CD8-positive, alpha-beta memory T cell (primary cell): Measurements from ENCODE around the gene TFEB. TPM values are rescaled to one million over a fixed set of nuclear protein-coding genes. Genes with fewer than 3 reads are reported as not detected.

Source experiments
- CTCF ChIA-PET: fragments of 350-600 bp; sonication (Branson Sonifier 250); formaldehyde crosslinking; loops from one replicate; lab custom pipeline; 2021; ENCODE audit warnings: antibody characterized with exemption; lab: Charles Lee
- POLR2A ChIA-PET: fragments of 350-600 bp; sonication (Branson Sonifier 250); formaldehyde crosslinking; loops from one replicate; lab custom pipeline; 2021; ENCODE audit warnings: antibody characterized with exemption; lab: Charles Lee
- DNase-seq, 5 donors: peaks; one replicate each; pipeline versions ENCODE4 v3.0.0 to v3.0.0-alpha.2; 2020 to 2022; ENCODE audit warnings: mixed read lengths in 1 of 5
- H3K27ac ChIP-seq: one replicate; pipeline ENCODE4 v1.7.0; 2013; ENCODE audit warnings: low read depth, mild to moderate bottlenecking, low read length, moderate library complexity
- H3K27me3 ChIP-seq: 2 replicates; pipeline ENCODE4 v1.7.0; 2013; ENCODE audit warnings: low read length, mild to moderate bottlenecking; ENCODE audit not compliant: insufficient read depth, poor library complexity, severe bottlenecking
- H3K36me3 ChIP-seq: 2 replicates; pipeline ENCODE4 v1.7.0; 2013; ENCODE audit warnings: mild to moderate bottlenecking, low read length, moderate library complexity; ENCODE audit not compliant: insufficient read depth
- H3K4me1 ChIP-seq: 2 replicates; pipeline ENCODE4 v1.7.0; 2013; ENCODE audit warnings: mild to moderate bottlenecking, low read length, moderate library complexity; ENCODE audit not compliant: insufficient read depth
- H3K4me3 ChIP-seq: 2 replicates; pipeline ENCODE4 v1.7.0; 2013; ENCODE audit warnings: mild to moderate bottlenecking, low read length
- H3K9me3 ChIP-seq: 2 replicates; pipeline ENCODE4 v1.7.0; 2013; ENCODE audit warnings: mild to moderate bottlenecking, low read length
- H3K27ac Mint-ChIP-seq, 8 donors: one replicate each; pipeline ENCODE4 v1.8.0; 2020 to 2021; ENCODE audit warnings: mixed read lengths in 8 of 8, mild to moderate bottlenecking in 6 of 8, inconsistent platforms in 3 of 8, moderate library complexity in 3 of 8
- H3K27me3 Mint-ChIP-seq, 2 donors: one replicate each; pipeline ENCODE4 v1.8.0; 2020 to 2021; ENCODE audit warnings: mixed read lengths in 2 of 2, mild to moderate bottlenecking in 1 of 2, moderate library complexity in 1 of 2
- H3K36me3 Mint-ChIP-seq, 3 donors: one replicate each; pipeline ENCODE4 v1.8.0; 2020 to 2021; ENCODE audit warnings: mixed read lengths in 3 of 3, inconsistent platforms in 1 of 3, mild to moderate bottlenecking in 1 of 3
- H3K4me1 Mint-ChIP-seq, 3 donors: one replicate each; pipeline ENCODE4 v1.8.0; 2020 to 2021; ENCODE audit warnings: mixed read lengths in 3 of 3, inconsistent platforms in 1 of 3, mild to moderate bottlenecking in 1 of 3
- H3K4me3 Mint-ChIP-seq, 7 donors: one replicate each; pipeline ENCODE4 v1.8.0; 2020 to 2021; ENCODE audit warnings: mixed read lengths in 7 of 7, mild to moderate bottlenecking in 6 of 7, moderate library complexity in 4 of 7, inconsistent platforms in 2 of 7
- H3K9me3 Mint-ChIP-seq, 5 donors: one replicate each; pipeline ENCODE4 v1.8.0; 2020 to 2022; ENCODE audit warnings: mixed read lengths in 5 of 5, mild to moderate bottlenecking in 3 of 5, moderate library complexity in 2 of 5, inconsistent platforms in 1 of 5
- polyA plus RNA-seq: library from polyadenylated mRNA; unstranded; fragments of 300-500 nt; fragmentation: Illumina TruSeq; gene quantifications from one replicate; pipeline ENCODE4 v1.2.3, GENCODE V29; 2021
- total RNA-seq, 2 experiments: library from RNA; stranded (reverse); gene quantifications; one replicate each; pipeline ENCODE4 v1.2.3, GENCODE V29; 2021

TFEB gene
- total and polyA plus RNA-seq, 3 experiments from 2014 or later: 12.0 to 18.8 (median 12.5) TPM

GRCh38 chr6:41641352-41641925 is 94.0 kb downstream of the TFEB start:
- peak overlapping the region in 1 of 8 donors; percentile 47 for H3K27ac Mint-ChIP-seq
- peaks cover 4% of the 10 kb centered on the region for H3K4me1 ChIP-seq
- POLR2A ChIA-PET: no interaction called here
- peaks cover 20 to 64% of the 10 kb centered on the region in 2 donors for H3K27me3 Mint-ChIP-seq
- H3K9me3 ChIP-seq: no peaks in the 10 kb centered on the region
- H3K4me3 ChIP-seq: no peak overlapping the region
- no peaks in the 10 kb centered on the region for H3K36me3 Mint-ChIP-seq
- no peak overlapping the region for H3K4me3 Mint-ChIP-seq
- no peak overlapping the region for H3K27ac ChIP-seq
- DNase-seq: no peak
- H3K9me3 Mint-ChIP-seq: peaks cover 0 to 1% (median 0%) of the 10 kb centered on the region in 5 donors
- peaks cover 0 to 11% (median 10%) of the 10 kb centered on the region in 3 donors for H3K4me1 Mint-ChIP-seq
- CTCF ChIA-PET: no interaction called here
- H3K27me3 ChIP-seq: peaks cover 23% of the 10 kb centered on the region
- no peaks in the 10 kb centered on the region for H3K36me3 ChIP-seq

- Mint-ChIP-seq H3K9me3 (peaks cover 0 to 1% (median 0%) of the 10 kb centered on the region in 5 donors), H3K4me1 (peaks cover 0 to 11% (median 10%) of the 10 kb centered on the region in 3 donors), H3K4me3 (peak overlapping the region in 1 of 7 donors; percentile 44), H3K27ac (no peak overlapping the region), H3K27me3 (peaks cover 28 to 64% of the 10 kb centered on the region in 2 donors), H3K36me3 (no peaks in the 10 kb centered on the region)
- H3K9me3 ChIP-seq: no peaks in the 10 kb centered on the region
- no peak overlapping the region for H3K27ac ChIP-seq
- ChIA-PET CTCF (no interaction called here), POLR2A (no interaction called here)
- H3K36me3 ChIP-seq: no peaks in the 10 kb centered on the region
- DNase-seq: no peak
- peaks cover 23% of the 10 kb centered on the region for H3K27me3 ChIP-seq
- peaks cover 4% of the 10 kb centered on the region for H3K4me1 ChIP-seq
- no peak overlapping the region for H3K4me3 ChIP-seq
Observed at GRCh38 chr6:41640426-41640825, 95.0 kb downstream of the TFEB start.

DNA sequence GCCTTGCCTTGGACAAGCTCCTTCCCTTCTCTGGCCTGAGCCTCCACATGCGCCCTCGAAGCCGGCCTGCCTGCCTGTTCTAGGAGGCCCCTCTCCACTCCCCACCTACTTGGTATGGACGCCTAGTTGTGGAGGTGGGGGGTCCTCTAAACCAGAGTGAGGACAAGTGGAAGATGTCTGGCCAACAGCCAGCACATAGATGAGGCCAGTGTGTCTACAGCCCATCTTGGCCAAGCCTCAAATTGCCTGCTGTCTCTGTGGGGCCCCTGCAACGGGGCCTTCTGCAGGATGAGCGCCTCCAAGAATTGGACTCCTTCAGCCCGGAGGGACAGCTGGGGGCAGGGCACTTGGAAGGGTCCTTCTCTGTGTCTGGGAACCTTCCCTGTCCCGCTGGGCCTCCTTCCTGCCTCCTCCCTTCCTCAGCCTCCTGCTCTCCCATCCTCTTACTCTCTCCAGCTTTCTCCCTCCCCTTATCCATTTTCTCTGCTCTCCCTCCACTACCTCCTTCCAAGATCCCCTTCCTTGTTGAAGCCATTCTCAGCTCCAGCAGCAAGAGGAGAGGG is 95.5 kb downstream of the TFEB start:
- no peak overlapping the region for H3K27ac ChIP-seq
- peaks cover 4% of the 10 kb centered on the region for H3K4me1 ChIP-seq
- no peaks in the 10 kb centered on the region for H3K9me3 ChIP-seq
- Mint-ChIP-seq H3K4me3 (peak overlapping the region in 4 of 7 donors; percentile 4 to 63 (median 50)), H3K27ac (no peak overlapping the region), H3K36me3 (no peaks in the 10 kb centered on the region), H3K4me1 (peaks cover 0 to 11% (median 10%) of the 10 kb centered on the region in 3 donors), H3K9me3 (peaks cover 0 to 1% (median 0%) of the 10 kb centered on the region in 5 donors), H3K27me3 (peaks cover 32 to 67% of the 10 kb centered on the region in 2 donors)
- H3K27me3 ChIP-seq: peaks cover 23% of the 10 kb centered on the region
- H3K4me3 ChIP-seq: no peak overlapping the region
- H3K36me3 ChIP-seq: no peaks in the 10 kb centered on the region
- CTCF ChIA-PET: no interaction called here
- POLR2A ChIA-PET: no interaction called here
- DNase-seq: no peak

DNA sequence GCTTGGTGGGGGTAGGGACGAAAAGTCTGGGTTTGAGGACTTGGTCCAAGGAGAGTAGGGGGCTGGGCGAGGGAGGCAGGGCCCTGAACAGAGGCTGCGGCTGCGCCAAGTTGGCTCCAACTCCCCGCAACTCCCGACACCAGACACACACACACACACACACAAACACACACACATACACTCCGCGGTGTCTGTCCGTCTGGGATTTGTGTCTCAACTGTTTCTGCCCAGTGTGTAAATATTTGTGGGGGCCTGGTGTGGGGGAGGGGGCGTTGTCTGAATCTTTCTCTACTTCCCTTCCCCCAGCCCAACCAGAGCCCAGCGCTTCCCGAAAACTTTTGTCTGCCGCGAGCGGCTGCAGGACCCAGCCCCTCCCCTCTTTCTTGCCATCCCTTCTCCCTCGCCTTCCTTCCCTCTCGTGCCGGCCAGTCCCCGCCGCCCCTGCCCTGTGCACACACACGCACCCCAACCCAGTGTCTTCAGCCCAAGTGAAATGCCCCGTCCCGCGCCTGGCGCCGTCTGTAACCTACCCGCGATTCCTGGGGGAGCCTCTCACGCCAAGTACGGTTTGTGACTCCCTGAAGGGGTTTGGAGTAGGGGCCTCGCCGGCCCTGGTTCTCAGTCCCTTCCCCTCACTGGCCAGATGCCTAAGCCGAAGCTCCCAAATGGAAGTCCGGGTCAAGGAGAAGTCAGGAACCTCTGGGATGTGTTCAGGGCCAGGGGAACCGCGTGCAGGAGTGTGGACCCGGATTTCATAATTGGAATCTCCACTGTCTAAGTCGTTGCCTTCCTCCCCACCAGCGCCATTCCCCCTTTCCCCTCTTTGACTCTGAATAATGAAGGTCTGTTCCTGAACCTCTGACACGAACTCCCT is 96.2 kb downstream of the TFEB start:
- H3K9me3 Mint-ChIP-seq: peaks cover 0 to 1% (median 0%) of the 10 kb centered on the region in 5 donors
- ChIA-PET CTCF (no interaction called here), POLR2A (no interaction called here)
- no peak overlapping the region for H3K27ac Mint-ChIP-seq
- Histone ChIP-seq H3K4me3 (no peak overlapping the region), H3K4me1 (peaks cover 4% of the 10 kb centered on the region), H3K9me3 (no peaks in the 10 kb centered on the region), H3K36me3 (no peaks in the 10 kb centered on the region), H3K27me3 (peaks cover 23% of the 10 kb centered on the region), H3K27ac (no peak overlapping the region)
- DNase-seq: no peak
- no peaks in the 10 kb centered on the region for H3K36me3 Mint-ChIP-seq
- H3K27me3 Mint-ChIP-seq: peaks cover 32 to 74% of the 10 kb centered on the region in 2 donors
- peak overlapping the region in 4 of 7 donors; percentile 8 to 63 (median 50) for H3K4me3 Mint-ChIP-seq
- peaks cover 0 to 11% (median 10%) of the 10 kb centered on the region in 3 donors for H3K4me1 Mint-ChIP-seq

- Histone ChIP-seq H3K9me3 (no peaks in the 10 kb centered on the region), H3K36me3 (no peaks in the 10 kb centered on the region), H3K4me3 (no peak within 1 kb of the TSS), H3K27me3 (peaks cover 23% of the 10 kb centered on the region), H3K27ac (no peak within 1 kb of the TSS), H3K4me1 (peaks cover 4% of the 10 kb centered on the region)
- H3K27me3 Mint-ChIP-seq: peaks cover 30 to 76% of the 10 kb centered on the region in 2 donors
- H3K4me1 Mint-ChIP-seq: peaks cover 0 to 11% (median 10%) of the 10 kb centered on the region in 3 donors
- peaks cover 0 to 1% (median 0%) of the 10 kb centered on the region in 5 donors for H3K9me3 Mint-ChIP-seq
- ChIA-PET POLR2A (no interaction called here), CTCF (no interaction called here)
- no peak within 1 kb of the TSS for H3K27ac Mint-ChIP-seq
- no peak for DNase-seq
- no peaks in the 10 kb centered on the region for H3K36me3 Mint-ChIP-seq
- peak within 1 kb of the TSS in 5 of 7 donors; percentile 57 to 67 (median 63) for H3K4me3 Mint-ChIP-seq
Observed at GRCh38 chr6:41638002-41638934, 97.1 kb downstream of the TFEB start, which contains the start of gene MDFI. Gene MDFI (plus strand): TSS chr6:41638468. CDS start chr6:41638750, 282 bp downstream.

- Histone ChIP-seq H3K4me1 (peaks cover 4% of the 10 kb centered on the region), H3K27ac (no peak overlapping the region), H3K9me3 (no peaks in the 10 kb centered on the region), H3K27me3 (peaks cover 23% of the 10 kb centered on the region), H3K36me3 (no peaks in the 10 kb centered on the region), H3K4me3 (no peak overlapping the region)
- ChIA-PET CTCF (no interaction called here), POLR2A (no interaction called here)
- peak overlapping the region in 5 of 7 donors; percentile 57 to 67 (median 63) for H3K4me3 Mint-ChIP-seq
- no peaks in the 10 kb centered on the region for H3K36me3 Mint-ChIP-seq
- peaks cover 30 to 70% of the 10 kb centered on the region in 2 donors for H3K27me3 Mint-ChIP-seq
- H3K4me1 Mint-ChIP-seq: peaks cover 0 to 11% (median 10%) of the 10 kb centered on the region in 3 donors
- peaks cover 0 to 1% (median 0%) of the 10 kb centered on the region in 5 donors for H3K9me3 Mint-ChIP-seq
- DNase-seq: no peak
- H3K27ac Mint-ChIP-seq: no peak overlapping the region
Observed at GRCh38 chr6:41637194-41638001, 98.0 kb downstream of the TFEB start.

- no peaks in the 10 kb centered on the region for H3K36me3 ChIP-seq
- H3K9me3 ChIP-seq: no peaks in the 10 kb centered on the region
- peaks cover 23% of the 10 kb centered on the region for H3K27me3 ChIP-seq
- H3K4me1 Mint-ChIP-seq: peaks cover 0 to 11% (median 10%) of the 10 kb centered on the region in 3 donors
- peaks cover 4% of the 10 kb centered on the region for H3K4me1 ChIP-seq
- ChIA-PET CTCF (no interaction called here), POLR2A (no interaction called here)
- peaks cover 30 to 65% of the 10 kb centered on the region in 2 donors for H3K27me3 Mint-ChIP-seq
- H3K36me3 Mint-ChIP-seq: no peaks in the 10 kb centered on the region
- no peak for DNase-seq
- H3K27ac ChIP-seq: no peak overlapping the region
- H3K9me3 Mint-ChIP-seq: peaks cover 0 to 1% (median 0%) of the 10 kb centered on the region in 5 donors
- no peak overlapping the region for H3K4me3 ChIP-seq
- H3K4me3 Mint-ChIP-seq: no peak overlapping the region
- no peak overlapping the region for H3K27ac Mint-ChIP-seq
Observed at GRCh38 chr6:41636833-41637193, 98.6 kb downstream of the TFEB start.
